Esophagus muscularis mucosa (tissue), 4 donors: ENCODE results near the gene ELP2.

ENCODE experiments used
- CTCF ChIP-seq, 3 experiments: fragments of 200-600 bp in 2 of 3; fragments of 450-650 bp in 1 of 3; sonication (generic) in 2 of 3; IDR thresholded peaks; one replicate each; pipeline ENCODE4 v1.5.1; 2017 to 2019; ENCODE audit warnings: antibody characterized with exemption in 3 of 3, mild to moderate bottlenecking in 2 of 3, moderate library complexity in 1 of 3
- EP300 ChIP-seq: sonication (generic); formaldehyde crosslinking; IDR thresholded peaks from one replicate; pipeline ENCODE4 v1.6.1; 2017; ENCODE audit warnings: antibody characterized with exemption
- POLR2AphosphoS5 ChIP-seq, 2 donors: sonication (generic); formaldehyde crosslinking; IDR thresholded peaks; one replicate each; pipeline ENCODE4 v1.6.1; 2017; ENCODE audit warnings: antibody characterized with exemption in 2 of 2

DNA sequence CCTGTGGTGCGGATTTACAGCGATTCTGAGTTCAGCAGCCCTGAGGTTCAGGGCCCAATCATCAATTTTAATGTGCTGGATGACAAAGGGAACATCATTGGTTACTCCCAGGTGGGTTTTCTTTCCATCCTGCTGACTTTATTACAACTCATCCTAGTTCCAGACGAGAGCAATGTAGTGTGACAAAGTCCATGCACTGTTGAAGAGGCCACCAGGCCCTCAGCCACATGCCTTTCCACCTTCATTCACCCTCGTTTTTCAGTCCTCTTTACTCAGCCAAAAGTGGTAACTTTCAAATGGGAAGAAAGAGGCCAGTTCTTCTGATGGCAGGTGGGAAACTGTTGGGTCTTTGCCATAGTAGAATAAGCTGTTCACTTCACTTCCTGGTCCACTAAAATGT is 75.5 kb downstream of the ELP2 start:
- TF ChIP-seq CTCF (IDR thresholded peaks at IDR 0.05) (no peak), EP300 (no peak), POLR2AphosphoS5 (IDR thresholded peaks at IDR 0.05) (no peak)
